Activated CD4-positive, alpha-beta T cell treated with anti-CD3 and anti-CD28 coated beads, Interleukin-2, amount 10 ng/mL, durations not matched to agents 24 days and 14 days (primary cell): Measurements from ENCODE around the gene NCAM2. TPM values are rescaled to one million over a fixed set of nuclear protein-coding genes. Genes with fewer than 3 reads are reported as not detected.
"Not testable (repeated sequence)": the region's sequence is repeated elsewhere in the genome, so short reads cannot be mapped to it uniquely, and the experiment has no call there.

Experiments used
- DNase-seq: peaks from one replicate; pipeline ENCODE4 v3.0.0; 2022
- H3K27ac Mint-ChIP-seq: one replicate; pipeline ENCODE4 v1.8.0; 2022; ENCODE audit warnings: mild to moderate bottlenecking, mixed read lengths
- H3K27me3 Mint-ChIP-seq: one replicate; pipeline ENCODE4 v1.8.0; 2022; ENCODE audit warnings: mixed read lengths
- H3K36me3 Mint-ChIP-seq: one replicate; pipeline ENCODE4 v1.8.0; 2022; ENCODE audit warnings: low read depth, mild to moderate bottlenecking, mixed read lengths
- H3K4me1 Mint-ChIP-seq: one replicate; pipeline ENCODE4 v1.8.0; 2021; ENCODE audit warnings: mixed read lengths
- H3K4me3 Mint-ChIP-seq: one replicate; pipeline ENCODE4 v1.8.0; 2022; ENCODE audit warnings: mild to moderate bottlenecking, moderate library complexity, mixed read lengths
- H3K9me3 Mint-ChIP-seq: one replicate; pipeline ENCODE4 v1.8.0; 2021; ENCODE audit warnings: mixed read lengths
- intact Hi-C: fragments of 100-400 bp; cut with micrococcal nuclease; formaldehyde crosslinking; loops from one replicate; pipeline ENCODE4 v1.15.1; 2023
- total RNA-seq: library from RNA; stranded (reverse); gene quantifications from 2 replicates; pipeline ENCODE4 v1.2.3, GENCODE V29; 2022

The NCAM2 gene
- total RNA-seq, 1 donor from 2014 or later, result not detected

- H3K36me3 Mint-ChIP-seq, H3K27ac Mint-ChIP-seq, H3K4me1 Mint-ChIP-seq, H3K9me3 Mint-ChIP-seq, DNase-seq, H3K27me3 Mint-ChIP-seq, H3K4me3 Mint-ChIP-seq, intact Hi-C loops: not testable (repeated sequence)
These were observed 404.0 kb downstream of the NCAM2 start for GRCh38 chr21:21402187-21402586.

- DNase-seq, intact Hi-C loops, H3K4me3 Mint-ChIP-seq, H3K36me3 Mint-ChIP-seq, H3K9me3 Mint-ChIP-seq, H3K27me3 Mint-ChIP-seq, H3K27ac Mint-ChIP-seq, H3K4me1 Mint-ChIP-seq: not testable (repeated sequence)
These were observed 406.1 kb downstream of the NCAM2 start for GRCh38 chr21:21404261-21404660.

GRCh38 chr21:21406921-21407320 is 408.7 kb downstream of the NCAM2 start:
- Mint-ChIP-seq H3K9me3 (no peaks in the 10 kb centered on the region), H3K4me3 (no peak overlapping the region), H3K4me1 (no peaks in the 10 kb centered on the region), H3K27me3 (no peaks in the 10 kb centered on the region), H3K36me3 (no peaks in the 10 kb centered on the region), H3K27ac (no peak overlapping the region)
- intact Hi-C loops, result no loop called here
- DNase-seq, result no peak

GRCh38 chr21:21412096-21412495 is 413.9 kb downstream of the NCAM2 start:
- H3K9me3 Mint-ChIP-seq, result peaks cover 4% of the 10 kb centered on the region
- no peaks in the 10 kb centered on the region for H3K36me3 Mint-ChIP-seq
- DNase-seq, result no peak
- no peak overlapping the region for H3K27ac Mint-ChIP-seq
- H3K27me3 Mint-ChIP-seq, result no peaks in the 10 kb centered on the region
- H3K4me3 Mint-ChIP-seq, result no peak overlapping the region
- no peaks in the 10 kb centered on the region for H3K4me1 Mint-ChIP-seq
- intact Hi-C loops, result no loop called here

- DNase-seq, result no peak
- no peaks in the 10 kb centered on the region for H3K27me3 Mint-ChIP-seq
- H3K9me3 Mint-ChIP-seq, result peaks cover 4% of the 10 kb centered on the region
- H3K4me3 Mint-ChIP-seq, result no peak overlapping the region
- H3K36me3 Mint-ChIP-seq, result no peaks in the 10 kb centered on the region
- intact Hi-C loops, result no loop called here
- H3K27ac Mint-ChIP-seq, result no peak overlapping the region
- no peaks in the 10 kb centered on the region for H3K4me1 Mint-ChIP-seq
These were observed 417.5 kb downstream of the NCAM2 start for GRCh38 chr21:21415741-21416140.

GRCh38 chr21:21434944-21435343 is 436.7 kb downstream of the NCAM2 start:
- no peak overlapping the region for H3K27ac Mint-ChIP-seq
- H3K4me3 Mint-ChIP-seq, result no peak overlapping the region
- H3K27me3 Mint-ChIP-seq, result no peaks in the 10 kb centered on the region
- peaks cover 5% of the 10 kb centered on the region for H3K9me3 Mint-ChIP-seq
- intact Hi-C loops, result no loop called here
- no peaks in the 10 kb centered on the region for H3K36me3 Mint-ChIP-seq
- no peak for DNase-seq
- H3K4me1 Mint-ChIP-seq, result no peaks in the 10 kb centered on the region

GRCh38 chr21:21436012-21436534 is 437.9 kb downstream of the NCAM2 start:
- no peak for DNase-seq
- no peaks in the 10 kb centered on the region for H3K36me3 Mint-ChIP-seq
- no peak overlapping the region for H3K4me3 Mint-ChIP-seq
- intact Hi-C loops, result no loop called here
- H3K27me3 Mint-ChIP-seq, result no peaks in the 10 kb centered on the region
- H3K27ac Mint-ChIP-seq, result no peak overlapping the region
- no peaks in the 10 kb centered on the region for H3K4me1 Mint-ChIP-seq
- H3K9me3 Mint-ChIP-seq, result peaks cover 5% of the 10 kb centered on the region

GRCh38 chr21:21439761-21440160 is 441.6 kb downstream of the NCAM2 start:
- no peaks in the 10 kb centered on the region for H3K27me3 Mint-ChIP-seq
- no peaks in the 10 kb centered on the region for H3K36me3 Mint-ChIP-seq
- H3K4me3 Mint-ChIP-seq, result no peak overlapping the region
- no peaks in the 10 kb centered on the region for H3K4me1 Mint-ChIP-seq
- DNase-seq, result no peak
- no peaks in the 10 kb centered on the region for H3K9me3 Mint-ChIP-seq
- H3K27ac Mint-ChIP-seq, result no peak overlapping the region
- intact Hi-C loops, result no loop called here

- Mint-ChIP-seq H3K36me3 (no peaks in the 10 kb centered on the region), H3K27me3 (no peaks in the 10 kb centered on the region), H3K27ac (no peak overlapping the region), H3K4me3 (no peak overlapping the region), H3K9me3 (no peaks in the 10 kb centered on the region), H3K4me1 (no peaks in the 10 kb centered on the region)
- intact Hi-C loops, result no loop called here
- DNase-seq, result no peak
These were observed 458.9 kb downstream of the NCAM2 start for GRCh38 chr21:21457077-21457476.

- H3K36me3 Mint-ChIP-seq, result no peaks in the 10 kb centered on the region
- H3K27ac Mint-ChIP-seq, result no peak overlapping the region
- H3K9me3 Mint-ChIP-seq, result no peaks in the 10 kb centered on the region
- H3K27me3 Mint-ChIP-seq, result no peaks in the 10 kb centered on the region
- DNase-seq, result no peak
- H3K4me1 Mint-ChIP-seq, result no peaks in the 10 kb centered on the region
- intact Hi-C loops, result no loop called here
- H3K4me3 Mint-ChIP-seq, result no peak overlapping the region
These were observed 460.0 kb downstream of the NCAM2 start for GRCh38 chr21:21458124-21458631.

GRCh38 chr21:21460979-21461378 is 462.8 kb downstream of the NCAM2 start:
- no peaks in the 10 kb centered on the region for H3K9me3 Mint-ChIP-seq
- no peak overlapping the region for H3K4me3 Mint-ChIP-seq
- H3K27me3 Mint-ChIP-seq, result no peaks in the 10 kb centered on the region
- intact Hi-C loops, result no loop called here
- DNase-seq, result no peak
- no peak overlapping the region for H3K27ac Mint-ChIP-seq
- H3K36me3 Mint-ChIP-seq, result no peaks in the 10 kb centered on the region
- no peaks in the 10 kb centered on the region for H3K4me1 Mint-ChIP-seq

GRCh38 chr21:21463456-21463855 is 465.2 kb downstream of the NCAM2 start:
- no peak for DNase-seq
- Mint-ChIP-seq H3K27ac (no peak overlapping the region), H3K9me3 (no peaks in the 10 kb centered on the region), H3K27me3 (no peaks in the 10 kb centered on the region), H3K4me1 (no peaks in the 10 kb centered on the region), H3K36me3 (no peaks in the 10 kb centered on the region), H3K4me3 (no peak overlapping the region)
- intact Hi-C loops, result no loop called here

- intact Hi-C loops, result no loop called here
- Mint-ChIP-seq H3K27me3 (no peaks in the 10 kb centered on the region), H3K36me3 (no peaks in the 10 kb centered on the region), H3K4me1 (no peaks in the 10 kb centered on the region), H3K4me3 (no peak overlapping the region), H3K9me3 (no peaks in the 10 kb centered on the region), H3K27ac (no peak overlapping the region)
- DNase-seq, result no peak
These were observed 466.5 kb downstream of the NCAM2 start for GRCh38 chr21:21464684-21465083.

GRCh38 chr21:21466752-21467151 is 468.5 kb downstream of the NCAM2 start:
- intact Hi-C loops, result no loop called here
- H3K9me3 Mint-ChIP-seq, result no peaks in the 10 kb centered on the region
- H3K27ac Mint-ChIP-seq, result no peak overlapping the region

GRCh38 chr21:21468003-21468402 is 469.8 kb downstream of the NCAM2 start:
- DNase-seq, result no peak
- Mint-ChIP-seq H3K27me3 (no peaks in the 10 kb centered on the region), H3K4me3 (no peak overlapping the region), H3K9me3 (no peaks in the 10 kb centered on the region), H3K36me3 (no peaks in the 10 kb centered on the region), H3K27ac (no peak overlapping the region), H3K4me1 (no peaks in the 10 kb centered on the region)
- intact Hi-C loops, result no loop called here

More at GRCh38 chr21:21466752-21467151, 468.5 kb downstream of the NCAM2 start:
- no peak for DNase-seq
- no peaks in the 10 kb centered on the region for H3K4me1 Mint-ChIP-seq
- H3K27me3 Mint-ChIP-seq, result no peaks in the 10 kb centered on the region
- no peaks in the 10 kb centered on the region for H3K36me3 Mint-ChIP-seq
- H3K4me3 Mint-ChIP-seq, result no peak overlapping the region
